ENCODE data around the gene INPP5F. TPM values are rescaled to one million over a fixed set of nuclear protein-coding genes. Genes with fewer than 3 reads are reported as not detected.
"Not testable (repeated sequence)": the region's sequence is repeated elsewhere in the genome, so short reads cannot be mapped to it uniquely, and the experiment has no call there.

The INPP5F gene
- total RNA-seq, 1 donor from 2014 or later: 4.9 TPM

DNA sequence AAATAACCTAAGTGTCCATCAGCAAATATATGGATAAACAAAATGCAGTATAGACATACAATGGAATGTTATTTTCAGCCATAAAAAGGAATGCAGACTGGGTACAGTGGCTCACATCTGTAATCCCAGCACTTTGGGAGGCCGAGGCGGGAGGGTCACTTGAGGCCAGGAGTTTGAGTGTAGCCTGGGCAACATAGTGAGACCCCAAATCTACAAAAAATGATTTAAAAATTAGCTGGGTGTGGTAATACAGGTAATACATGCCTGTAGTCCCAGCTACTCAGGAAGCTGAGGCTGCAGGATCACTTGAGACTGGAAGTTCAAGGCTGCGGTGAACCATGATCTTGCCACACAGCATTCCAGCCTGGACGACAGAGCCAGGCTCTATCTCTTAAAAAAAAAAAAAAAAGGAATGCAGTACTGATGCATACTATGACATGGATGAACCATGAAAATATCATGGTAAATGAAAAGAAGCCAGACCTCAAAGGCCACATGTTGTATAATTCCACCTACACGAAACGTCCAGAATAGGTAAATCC, 139.9 kb downstream of the INPP5F start:
- intact Hi-C loops (cut with micrococcal nuclease): no loop called here
- Histone ChIP-seq H3K4me3 (no peak overlapping the region), H3K27me3 (ENCODE audit: low read depth) (no peaks in the 10 kb centered on the region), H3K36me3 (no peaks in the 10 kb centered on the region), H3K4me1 (peaks cover 23% of the 10 kb centered on the region), H3K27ac (replicated peaks) (no peak overlapping the region), H3K9me3 (replicated peaks) (peaks cover 4% of the 10 kb centered on the region)
- TF ChIP-seq, protein P1, sequence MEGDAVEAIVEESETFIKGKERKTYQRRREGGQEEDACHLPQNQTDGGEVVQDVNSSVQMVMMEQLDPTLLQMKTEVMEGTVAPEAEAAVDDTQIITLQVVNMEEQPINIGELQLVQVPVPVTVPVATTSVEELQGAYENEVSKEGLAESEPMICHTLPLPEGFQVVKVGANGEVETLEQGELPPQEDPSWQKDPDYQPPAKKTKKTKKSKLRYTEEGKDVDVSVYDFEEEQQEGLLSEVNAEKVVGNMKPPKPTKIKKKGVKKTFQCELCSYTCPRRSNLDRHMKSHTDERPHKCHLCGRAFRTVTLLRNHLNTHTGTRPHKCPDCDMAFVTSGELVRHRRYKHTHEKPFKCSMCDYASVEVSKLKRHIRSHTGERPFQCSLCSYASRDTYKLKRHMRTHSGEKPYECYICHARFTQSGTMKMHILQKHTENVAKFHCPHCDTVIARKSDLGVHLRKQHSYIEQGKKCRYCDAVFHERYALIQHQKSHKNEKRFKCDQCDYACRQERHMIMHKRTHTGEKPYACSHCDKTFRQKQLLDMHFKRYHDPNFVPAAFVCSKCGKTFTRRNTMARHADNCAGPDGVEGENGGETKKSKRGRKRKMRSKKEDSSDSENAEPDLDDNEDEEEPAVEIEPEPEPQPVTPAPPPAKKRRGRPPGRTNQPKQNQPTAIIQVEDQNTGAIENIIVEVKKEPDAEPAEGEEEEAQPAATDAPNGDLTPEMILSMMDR (IDR thresholded peaks at IDR 0.05; ENCODE audit: borderline replicate concordance): no peak
- no peak for DNase-seq

DNA sequence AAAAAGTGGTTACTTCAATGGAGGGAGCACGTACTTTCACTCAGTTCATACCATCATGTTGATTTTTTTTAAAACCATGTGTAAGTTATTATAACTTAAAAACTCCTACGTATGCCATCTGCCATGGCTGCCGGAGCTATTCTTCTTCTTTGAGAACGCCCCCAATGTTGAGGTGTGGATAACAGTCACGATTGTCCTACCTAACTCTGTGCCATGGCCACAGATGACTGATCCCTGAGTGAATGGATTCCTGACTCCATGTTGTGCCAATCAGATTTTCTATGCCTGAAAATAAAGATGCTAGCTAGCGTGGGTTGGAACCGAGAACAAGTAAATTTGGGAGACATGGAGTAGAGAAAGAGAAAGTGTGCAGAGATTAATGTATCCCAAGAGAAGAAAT, 141.5 kb downstream of the INPP5F start:
- H3K36me3 ChIP-seq: no peaks in the 10 kb centered on the region
- H3K4me1 ChIP-seq: peaks cover 38% of the 10 kb centered on the region
- H3K4me3 ChIP-seq: no peak overlapping the region
- intact Hi-C loops (cut with micrococcal nuclease): no loop called here
- TF ChIP-seq, protein P1 (IDR thresholded peaks at IDR 0.05; ENCODE audit: borderline replicate concordance): no peak
- no peaks in the 10 kb centered on the region for H3K27me3 ChIP-seq (ENCODE audit: low read depth)
- DNase-seq: no peak
- H3K27ac ChIP-seq (replicated peaks): no peak overlapping the region
- H3K9me3 ChIP-seq (replicated peaks): peaks cover 4% of the 10 kb centered on the region

DNA sequence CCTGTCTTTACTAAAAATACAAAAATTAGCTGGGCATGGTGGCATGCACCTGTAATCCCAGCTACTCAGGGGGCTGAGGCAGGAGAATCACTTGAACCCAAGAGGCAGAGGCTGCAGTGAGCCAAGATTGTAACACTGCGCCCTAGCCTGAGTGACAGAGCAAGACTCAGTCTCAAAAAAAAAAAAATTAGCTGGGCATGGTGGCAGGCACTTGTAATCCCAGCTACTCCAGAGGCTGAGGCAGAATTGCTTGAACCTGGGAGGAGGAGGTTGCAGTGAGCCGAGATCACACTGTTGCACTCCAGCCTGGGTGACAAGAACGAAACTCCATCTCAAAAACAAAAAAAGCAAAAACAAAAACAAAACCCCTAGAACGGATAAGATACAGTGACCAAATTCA, 143.5 kb downstream of the INPP5F start:
- DNase-seq; H3K4me3 ChIP-seq; H3K9me3 ChIP-seq (replicated peaks); H3K27me3 ChIP-seq (ENCODE audit: low read depth); H3K27ac ChIP-seq (replicated peaks); intact Hi-C loops (cut with micrococcal nuclease); H3K36me3 ChIP-seq: not testable (repeated sequence)
- H3K4me1 ChIP-seq: peaks cover 48% of the 10 kb centered on the region

DNA sequence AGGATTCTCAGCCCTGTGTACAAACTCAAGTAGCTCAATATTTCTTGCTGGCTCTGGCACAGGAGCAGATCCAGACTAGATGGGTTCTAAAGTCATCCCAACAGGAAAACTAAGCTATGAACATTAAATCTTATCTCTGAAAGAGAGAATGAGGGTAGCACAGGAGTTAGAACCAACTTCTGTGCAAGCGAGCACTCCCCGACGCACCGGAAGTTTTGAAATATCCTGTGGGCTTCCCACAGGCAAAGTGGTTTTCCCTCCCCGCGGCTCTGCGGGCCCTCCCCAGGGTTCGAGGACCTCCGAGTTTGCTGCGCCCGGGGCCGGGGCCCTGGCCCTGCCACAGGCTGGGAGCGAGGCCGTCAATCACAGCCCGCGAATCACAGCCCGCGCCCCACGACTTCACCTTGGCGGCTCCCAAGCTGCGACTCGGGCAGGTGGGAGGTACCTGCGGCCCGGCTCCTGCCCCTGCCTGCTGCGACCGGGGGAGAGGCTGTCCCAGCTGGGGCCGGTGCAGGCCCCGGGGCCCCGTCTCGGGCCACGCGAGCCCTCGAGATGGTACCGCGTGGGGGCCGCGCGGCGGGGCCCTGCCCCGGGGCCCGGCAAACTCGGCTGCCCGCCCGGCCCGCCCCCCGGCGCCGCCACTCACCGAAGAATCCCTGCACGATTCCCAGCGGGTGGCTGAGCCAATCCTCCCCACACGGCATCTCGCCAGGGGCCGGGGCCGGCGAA, 146.2 kb downstream of the INPP5F start:
- TF ChIP-seq, protein P1 (IDR thresholded peaks at IDR 0.05; ENCODE audit: borderline replicate concordance): no peak
- H3K9me3 ChIP-seq (replicated peaks): no peaks in the 10 kb centered on the region
- intact Hi-C loops (cut with micrococcal nuclease): no loop called here
- no peaks in the 10 kb centered on the region for H3K36me3 ChIP-seq
- peak; percentile 51 for DNase-seq
- peak overlapping the region; percentile 95 for H3K27ac ChIP-seq (replicated peaks)
- no peaks in the 10 kb centered on the region for H3K27me3 ChIP-seq (ENCODE audit: low read depth)
- peak overlapping the region; percentile 86 for H3K4me3 ChIP-seq
- peaks cover 48% of the 10 kb centered on the region for H3K4me1 ChIP-seq

DNA sequence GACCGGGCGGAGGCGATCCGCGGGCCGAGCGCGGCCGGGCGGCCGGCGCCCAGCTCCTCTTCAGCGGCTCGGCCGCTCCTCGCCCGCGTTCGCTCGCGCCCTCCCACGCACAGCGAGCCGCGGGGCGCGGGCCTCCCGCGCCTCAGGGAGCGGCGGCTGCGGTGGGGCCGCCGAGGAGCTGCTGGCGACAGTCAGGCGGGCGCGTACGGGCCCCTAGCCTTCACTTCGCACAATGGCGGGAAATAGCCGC, 146.7 kb downstream of the INPP5F start, which contains the start of gene MCMBP:
Gene MCMBP (minus strand): TSS at position 234 of the 250 bp plus-strand sequence. CDS start 259 bp downstream, outside the sequence.
- H3K36me3 ChIP-seq: no peaks in the 10 kb centered on the region
- H3K9me3 ChIP-seq (replicated peaks): no peaks in the 10 kb centered on the region
- peak within 1 kb of the TSS; percentile 95 for H3K27ac ChIP-seq (replicated peaks)
- intact Hi-C loops (cut with micrococcal nuclease): no loop called here
- peaks cover 48% of the 10 kb centered on the region for H3K4me1 ChIP-seq
- H3K27me3 ChIP-seq (ENCODE audit: low read depth): no peaks in the 10 kb centered on the region
- DNase-seq: no peak
- TF ChIP-seq, protein P1 (IDR thresholded peaks at IDR 0.05; ENCODE audit: borderline replicate concordance): no peak
- H3K4me3 ChIP-seq: peak within 1 kb of the TSS; percentile 86
